ENCODE data around the gene PARD3.

- no peak for TF ChIP-seq CTCF (conservative IDR thresholded peaks at IDR 0.05; ENCODE audit: low read depth, low read length)
- TF ChIP-seq EZH2 (IDR thresholded peaks at IDR 0.05; ENCODE audit: low read length, unreplicated experiment), result no peak
- TF ChIP-seq EZH2phosphoT487 (IDR thresholded peaks at IDR 0.05; ENCODE audit: borderline replicate concordance, low read length), result no peak
These were observed 575.1 kb downstream of the PARD3 start for GRCh38 chr10:34240039-34240438.
